Heart left ventricle (tissue), 16 donors: ENCODE measurements around the gene PTPN1. TPM values are rescaled to one million over a fixed set of nuclear protein-coding genes. Genes with fewer than 3 reads are reported as not detected.
A peak's percentile ranks its signal among the peaks of the same experiment; 100 is the strongest.

Experiments
- ATAC-seq, 4 donors: fragments of 200-7000 bp; cut with Tn5 transposase; one replicate each; pipeline ENCODE4 v1.9.1; 2020 to 2022; ENCODE audit warnings: moderate library complexity in 4 of 4, mild to moderate bottlenecking in 3 of 4, moderate number of reproducible peaks in 1 of 4
- DNase-seq, 5 donors: peaks; one replicate each; pipeline ENCODE4 v3.0.0-alpha.2; 2020
- H3K27ac ChIP-seq, 12 donors: fragments of 200-600 bp; sonication (generic) in 4 of 12; one replicate each; pipeline versions ENCODE4 v1.5.0 to v1.8.0; 2016 to 2022; ENCODE audit warnings: mild to moderate bottlenecking in 2 of 12
- H3K27me3 ChIP-seq, 9 donors: fragments of 200-600 bp; sonication (generic) in 2 of 9; one replicate each; pipeline versions ENCODE4 v1.5.1 to v1.8.0; 2016 to 2022; ENCODE audit warnings: mild to moderate bottlenecking in 3 of 9
- H3K36me3 ChIP-seq, 9 donors: fragments of 200-600 bp; sonication (generic) in 2 of 9; one replicate each; pipeline versions ENCODE4 v1.5.0 to v1.8.0; 2018 to 2022; ENCODE audit warnings: mild to moderate bottlenecking in 2 of 9
- H3K4me1 ChIP-seq, 12 donors: fragments of 200-600 bp; sonication (generic) in 4 of 12; one replicate each; pipeline versions ENCODE4 v1.5.0 to v1.8.0; 2016 to 2022; ENCODE audit warnings: mild to moderate bottlenecking in 3 of 12
- H3K4me3 ChIP-seq, 12 donors: fragments of 200-600 bp; sonication (generic) in 4 of 12; one replicate each; pipeline versions ENCODE4 v1.5.0 to v1.8.0; 2017 to 2022; ENCODE audit warnings: mild to moderate bottlenecking in 9 of 12, moderate library complexity in 4 of 12
- H3K9me3 ChIP-seq, 12 donors: fragments of 200-600 bp; sonication (generic) in 4 of 12; one replicate each; pipeline versions ENCODE4 v1.5.0 to v1.8.0; 2016 to 2022; ENCODE audit warnings: mild to moderate bottlenecking in 1 of 12
- CTCF ChIP-seq, 12 donors: fragments of 200-600 bp; sonication (generic) in 4 of 12; IDR thresholded peaks; one replicate each; pipeline versions ENCODE4 v1.5.0 to v1.8.0; 2018 to 2022; ENCODE audit warnings: antibody characterized with exemption in 12 of 12, mild to moderate bottlenecking in 5 of 12
- POLR2A ChIP-seq, 2 donors: fragments of 450-650 bp; IDR thresholded peaks; one replicate each; pipeline ENCODE4 v1.6.1; 2017; ENCODE audit warnings: antibody characterized with exemption in 2 of 2, mild to moderate bottlenecking in 2 of 2, moderate library complexity in 2 of 2
- WGBS, 4 donors: extraction: QIAGEN DNeasy Blood & Tissue Kit in 2 of 4; methylation state at CpG; one replicate each; pipeline versions ENCODE4 v1.1.5 to v1.1.7; 2013 to 2018; 5-methylcytosine and 5-hydroxymethylcytosine counted together
- intact Hi-C, 10 donors: fragments of 100-400 bp; cut with DNase I; formaldehyde crosslinking; loops; one replicate each; pipeline versions ENCODE4 v1.11.1 to v1.14.2; 2022
- polyA plus RNA-seq, 2 donors: library from polyadenylated mRNA; stranded (reverse); fragments of 200-250 nt; gene quantifications; one replicate each; pipeline ENCODE4 v1.2.3, GENCODE V29; 2013
- total RNA-seq, 9 donors: library from RNA; depleted of rRNA in 2 of 9; stranded (reverse); fragments of >200 nt in 2 of 9; fragmentation: NEBNext Ultra II Directional in 3 of 9; extraction: Animal tissue kit (Norgen Biotek cat#: 25700) in 3 of 9; gene quantifications; one replicate each; pipeline versions ENCODE4 v1.1.0 to v1.2.4, GENCODE V29; 2016 to 2023
- donor health status: ischemic (EF 13 %, LVEDD 7.1; RV severe dilation, severe dysfunction).
- donor health status: healthy with polysubstance abuse.
- donor health status: DM: no; HTN: yes; CAD: no.
- donor health status: DM: no; HTN: no; CAD: no.
- donor health status: ischemic (EF 25% LVEDD 6.9; RV normal size, moderate dysfunction).
- donor health status: ischemic (EF 25% LVEDD 5.7; RV mildly dilated, moderate dysfunction).
- donor health status: healthy.
- donor health status: DM: yes; HTN: yes; CAD: no.
- donor health status: ischemic (EF 35%, LVEDD 5.7; RV mildly dilated, moderate dysfunction).
- donor health status: nonischemic (EF 11% LVEDD 7.7; RV severe dilation, severe dysfunction).
- donor health status: DM: yes; HTN: yes; CAD: no.
- donor health status: PGD.
- donor health status: ischemic (EF 29% LVEDD 5.4; RV normal size, mild dysfunction).
- donor health status: nonischemic (EF 23%, LVEDD 6.1; RV moderate dilation, normal function).

PTPN1 gene
- total and polyA plus RNA-seq, 11 donors: 18.5 to 93.8 (median 32.0) TPM

- H3K36me3 ChIP-seq: peaks cover 0 to 97% (median 87%) of the 10 kb centered on the region in 9 donors
- intact Hi-C loops: loop anchor here in 1 of 10 donors (10.0 kb wide), 1 partner anchor 160 kb away; no protein-coding TSS in a partner anchor
- no peak overlapping the region for H3K4me3 ChIP-seq
- TF ChIP-seq CTCF (IDR thresholded peaks at IDR 0.05) (no peak), POLR2A (IDR thresholded peaks at IDR 0.05) (no peak)
- DNase-seq: no peak
- 64 to 73% (median 65%) methylated on average over 5 of the region's 5 CpGs for WGBS, 4 donors
- H3K27me3 ChIP-seq: no peaks in the 10 kb centered on the region
- peaks cover 0 to 7% (median 0%) of the 10 kb centered on the region in 12 donors for H3K4me1 ChIP-seq
- no peaks in the 10 kb centered on the region for H3K9me3 ChIP-seq
- no peak overlapping the region for H3K27ac ChIP-seq
- no peak for ATAC-seq
Measured at GRCh38 chr20:50585214-50585613, 75.0 kb downstream of the PTPN1 start.

- Histone ChIP-seq H3K27me3 (no peaks in the 10 kb centered on the region), H3K4me1 (peaks cover 0 to 5% (median 0%) of the 10 kb centered on the region in 12 donors), H3K36me3 (peaks cover 0 to 97% (median 83%) of the 10 kb centered on the region in 9 donors), H3K27ac (no peak overlapping the region), H3K9me3 (no peaks in the 10 kb centered on the region), H3K4me3 (no peak overlapping the region)
- 92 to 95% (median 93%) methylated on average over 9 of the region's 9 CpGs for WGBS, 4 donors
- ATAC-seq (no peak), DNase-seq (no peak)
- no peak for TF ChIP-seq CTCF (IDR thresholded peaks at IDR 0.05)
- no peak for TF ChIP-seq POLR2A (IDR thresholded peaks at IDR 0.05)
- intact Hi-C loops: loop anchor here in 1 of 10 donors (10.0 kb wide), 1 partner anchor 159 kb away; no protein-coding TSS in a partner anchor
Measured at GRCh38 chr20:50585678-50586077, 75.5 kb downstream of the PTPN1 start.

GRCh38 chr20:50586531-50587232 lies 76.5 kb downstream of the PTPN1 start:
- no peak overlapping the region for H3K27ac ChIP-seq
- ATAC-seq (no peak), DNase-seq (no peak)
- H3K27me3 ChIP-seq: no peaks in the 10 kb centered on the region
- no peak for TF ChIP-seq POLR2A (IDR thresholded peaks at IDR 0.05)
- TF ChIP-seq CTCF (IDR thresholded peaks at IDR 0.05): no peak
- peaks cover 0 to 6% (median under 1%) of the 10 kb centered on the region in 12 donors for H3K4me1 ChIP-seq
- intact Hi-C loops: loop anchor here in 1 of 10 donors (10.0 kb wide), 1 partner anchor 158 kb away; no protein-coding TSS in a partner anchor
- WGBS, 4 donors: 87 to 95% (median 93%) methylated on average over 12 to 13 of the region's 13 CpGs
- no peaks in the 10 kb centered on the region for H3K9me3 ChIP-seq
- peaks cover 0 to 90% (median 73%) of the 10 kb centered on the region in 9 donors for H3K36me3 ChIP-seq
- no peak overlapping the region for H3K4me3 ChIP-seq

- intact Hi-C loops: loop anchor here in 1 of 10 donors (10.0 kb wide), 1 partner anchor 157 kb away; no protein-coding TSS in a partner anchor
- DNase-seq: no peak
- no peak overlapping the region for H3K4me3 ChIP-seq
- ATAC-seq: peak in 2 of 4 donors; percentile 3 to 8
- WGBS, 4 donors: 90 to 100% (median 92%) methylated on average over 9 to 19 of the region's 19 CpGs
- no peaks in the 10 kb centered on the region for H3K27me3 ChIP-seq
- TF ChIP-seq CTCF (IDR thresholded peaks at IDR 0.05) (no peak), POLR2A (IDR thresholded peaks at IDR 0.05) (no peak)
- H3K4me1 ChIP-seq: peaks cover 0 to 13% (median 6%) of the 10 kb centered on the region in 12 donors
- H3K27ac ChIP-seq: peak overlapping the region in 1 of 12 donors; percentile 20
- H3K9me3 ChIP-seq: no peaks in the 10 kb centered on the region
- peaks cover 0 to 83% (median 66%) of the 10 kb centered on the region in 9 donors for H3K36me3 ChIP-seq
Measured at GRCh38 chr20:50587291-50587961, 77.2 kb downstream of the PTPN1 start.
